ENCODE results near the gene POLD2. TPM values are rescaled to one million over a fixed set of nuclear protein-coding genes. Genes with fewer than 3 reads are reported as not detected.

POLD2 gene
- total RNA-seq, 1 donor from 2014 or later: 147 TPM

DNA sequence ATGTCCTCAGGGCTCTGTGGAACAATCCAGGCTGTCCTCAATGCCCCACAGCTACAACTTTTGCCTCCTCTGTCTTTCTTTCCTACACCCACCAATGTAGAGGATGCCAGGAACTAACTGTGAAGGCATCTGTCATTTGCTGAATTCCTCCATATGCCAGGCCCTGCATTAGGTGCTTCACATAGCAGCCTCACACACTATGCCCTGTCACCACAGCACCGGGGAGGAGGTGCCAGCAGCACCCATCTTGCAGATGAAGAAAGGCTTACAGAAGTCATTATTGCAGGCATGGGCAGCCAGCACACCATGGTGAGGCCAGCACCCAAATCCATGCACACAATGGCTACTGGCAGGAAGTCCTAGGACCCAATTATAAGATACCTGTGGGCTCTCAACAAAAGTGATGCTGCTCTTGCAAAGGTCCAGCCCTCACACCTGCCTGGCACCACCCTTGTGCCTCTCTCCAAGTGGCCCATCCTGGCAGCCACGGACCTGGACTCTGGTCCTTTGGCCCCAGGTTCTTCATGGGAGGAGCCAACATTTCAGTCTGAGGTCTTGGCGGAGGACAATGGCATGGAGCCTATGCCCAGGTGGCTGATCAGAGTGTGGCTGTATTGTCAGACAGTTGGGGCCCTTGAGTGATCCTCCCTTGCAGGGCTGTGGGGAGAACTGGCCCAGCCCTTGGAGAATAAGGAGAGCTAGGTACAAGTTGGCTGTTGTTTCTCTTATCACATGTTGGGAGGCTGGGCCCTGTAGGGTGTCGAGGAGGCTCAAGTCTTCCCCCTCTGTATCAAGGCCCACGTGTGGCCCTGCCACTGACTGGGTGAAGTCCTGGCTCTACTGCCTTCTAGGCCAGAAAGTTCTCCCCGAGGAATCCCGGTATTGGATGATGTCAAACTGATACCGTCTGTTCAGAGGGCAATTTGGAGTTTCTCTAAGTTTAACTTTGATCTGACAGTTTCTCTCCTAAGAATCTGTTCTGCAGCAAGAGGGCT, 32.1 kb upstream of the POLD2 start:
- TF ChIP-seq, protein P1, sequence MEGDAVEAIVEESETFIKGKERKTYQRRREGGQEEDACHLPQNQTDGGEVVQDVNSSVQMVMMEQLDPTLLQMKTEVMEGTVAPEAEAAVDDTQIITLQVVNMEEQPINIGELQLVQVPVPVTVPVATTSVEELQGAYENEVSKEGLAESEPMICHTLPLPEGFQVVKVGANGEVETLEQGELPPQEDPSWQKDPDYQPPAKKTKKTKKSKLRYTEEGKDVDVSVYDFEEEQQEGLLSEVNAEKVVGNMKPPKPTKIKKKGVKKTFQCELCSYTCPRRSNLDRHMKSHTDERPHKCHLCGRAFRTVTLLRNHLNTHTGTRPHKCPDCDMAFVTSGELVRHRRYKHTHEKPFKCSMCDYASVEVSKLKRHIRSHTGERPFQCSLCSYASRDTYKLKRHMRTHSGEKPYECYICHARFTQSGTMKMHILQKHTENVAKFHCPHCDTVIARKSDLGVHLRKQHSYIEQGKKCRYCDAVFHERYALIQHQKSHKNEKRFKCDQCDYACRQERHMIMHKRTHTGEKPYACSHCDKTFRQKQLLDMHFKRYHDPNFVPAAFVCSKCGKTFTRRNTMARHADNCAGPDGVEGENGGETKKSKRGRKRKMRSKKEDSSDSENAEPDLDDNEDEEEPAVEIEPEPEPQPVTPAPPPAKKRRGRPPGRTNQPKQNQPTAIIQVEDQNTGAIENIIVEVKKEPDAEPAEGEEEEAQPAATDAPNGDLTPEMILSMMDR (IDR thresholded peaks at IDR 0.05): no peak
- H3K4me3 Mint-ChIP-seq: no peak overlapping the region
- H3K36me3 Mint-ChIP-seq (ENCODE audit: low read depth): no peaks in the 10 kb centered on the region
- H3K9me3 Mint-ChIP-seq: no peaks in the 10 kb centered on the region
- ChIA-PET POLR2A (no interaction called here), CTCF (no interaction called here)
- no peak overlapping the region for H3K27ac Mint-ChIP-seq
- intact Hi-C loops (cut with micrococcal nuclease): no loop called here
- DNase-seq (peak; percentile 10), ATAC-seq (ENCODE audit: low read depth) (no peak)
- peaks cover 4% of the 10 kb centered on the region for H3K4me1 Mint-ChIP-seq
- no peaks in the 10 kb centered on the region for H3K27me3 Mint-ChIP-seq

DNA sequence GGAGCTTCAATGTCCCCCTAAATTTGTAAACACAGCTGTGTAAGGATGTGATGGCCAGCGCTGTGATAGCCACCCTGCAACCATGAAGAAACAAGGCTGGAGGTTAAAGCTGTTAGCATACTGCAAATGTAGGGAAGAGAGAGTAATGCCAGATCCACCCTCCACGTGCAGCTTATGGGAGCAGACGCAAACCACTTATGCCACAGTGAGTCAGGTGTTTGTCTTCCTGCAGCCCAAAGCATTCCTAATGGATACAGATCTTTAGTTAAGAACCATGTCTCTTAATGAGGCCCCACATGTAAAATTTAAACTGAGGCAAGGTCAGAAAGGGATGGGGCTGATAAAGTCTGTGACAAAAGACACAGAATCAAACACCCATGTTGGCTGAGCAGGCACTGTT, 31.4 kb upstream of the POLD2 start:
- TF ChIP-seq, protein P1 (IDR thresholded peaks at IDR 0.05): no peak
- H3K27ac Mint-ChIP-seq: no peak overlapping the region
- intact Hi-C loops (cut with micrococcal nuclease): no loop called here
- CTCF ChIA-PET: no interaction called here
- POLR2A ChIA-PET: no interaction called here
- DNase-seq: no peak
- no peak overlapping the region for H3K4me3 Mint-ChIP-seq
- peaks cover 8% of the 10 kb centered on the region for H3K4me1 Mint-ChIP-seq
- no peaks in the 10 kb centered on the region for H3K36me3 Mint-ChIP-seq (ENCODE audit: low read depth)
- H3K27me3 Mint-ChIP-seq: no peaks in the 10 kb centered on the region
- no peak for ATAC-seq (ENCODE audit: low read depth)
- H3K9me3 Mint-ChIP-seq: no peaks in the 10 kb centered on the region

DNA sequence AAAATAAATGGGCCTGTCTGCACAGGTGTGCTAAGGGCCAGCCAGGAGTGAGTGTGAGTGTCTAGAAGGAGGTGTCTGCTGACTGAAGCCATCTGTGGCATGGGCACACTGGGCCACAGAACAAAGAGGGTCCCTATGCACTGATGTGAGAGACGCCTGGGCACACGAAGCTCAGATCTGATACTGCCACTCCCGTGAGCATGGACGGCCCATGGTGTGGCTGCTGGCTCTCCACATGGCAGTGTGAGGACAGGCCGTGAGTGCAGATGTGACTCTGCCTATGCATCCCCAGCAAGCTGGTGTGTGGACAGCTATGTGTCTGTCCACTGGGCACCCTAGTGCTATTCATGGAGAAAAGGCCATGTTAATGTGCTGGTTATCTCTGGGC, 30.6 kb upstream of the POLD2 start:
- ChIA-PET CTCF (no interaction called here), POLR2A (no interaction called here)
- Mint-ChIP-seq H3K4me1 (peaks cover 8% of the 10 kb centered on the region), H3K9me3 (no peaks in the 10 kb centered on the region), H3K27me3 (no peaks in the 10 kb centered on the region), H3K27ac (no peak overlapping the region), H3K4me3 (no peak overlapping the region), H3K36me3 (ENCODE audit: low read depth) (no peaks in the 10 kb centered on the region)
- TF ChIP-seq, protein P1 (IDR thresholded peaks at IDR 0.05): no peak
- ATAC-seq (ENCODE audit: low read depth) (no peak), DNase-seq (peak; percentile 2)
- intact Hi-C loops (cut with micrococcal nuclease): no loop called here

DNA sequence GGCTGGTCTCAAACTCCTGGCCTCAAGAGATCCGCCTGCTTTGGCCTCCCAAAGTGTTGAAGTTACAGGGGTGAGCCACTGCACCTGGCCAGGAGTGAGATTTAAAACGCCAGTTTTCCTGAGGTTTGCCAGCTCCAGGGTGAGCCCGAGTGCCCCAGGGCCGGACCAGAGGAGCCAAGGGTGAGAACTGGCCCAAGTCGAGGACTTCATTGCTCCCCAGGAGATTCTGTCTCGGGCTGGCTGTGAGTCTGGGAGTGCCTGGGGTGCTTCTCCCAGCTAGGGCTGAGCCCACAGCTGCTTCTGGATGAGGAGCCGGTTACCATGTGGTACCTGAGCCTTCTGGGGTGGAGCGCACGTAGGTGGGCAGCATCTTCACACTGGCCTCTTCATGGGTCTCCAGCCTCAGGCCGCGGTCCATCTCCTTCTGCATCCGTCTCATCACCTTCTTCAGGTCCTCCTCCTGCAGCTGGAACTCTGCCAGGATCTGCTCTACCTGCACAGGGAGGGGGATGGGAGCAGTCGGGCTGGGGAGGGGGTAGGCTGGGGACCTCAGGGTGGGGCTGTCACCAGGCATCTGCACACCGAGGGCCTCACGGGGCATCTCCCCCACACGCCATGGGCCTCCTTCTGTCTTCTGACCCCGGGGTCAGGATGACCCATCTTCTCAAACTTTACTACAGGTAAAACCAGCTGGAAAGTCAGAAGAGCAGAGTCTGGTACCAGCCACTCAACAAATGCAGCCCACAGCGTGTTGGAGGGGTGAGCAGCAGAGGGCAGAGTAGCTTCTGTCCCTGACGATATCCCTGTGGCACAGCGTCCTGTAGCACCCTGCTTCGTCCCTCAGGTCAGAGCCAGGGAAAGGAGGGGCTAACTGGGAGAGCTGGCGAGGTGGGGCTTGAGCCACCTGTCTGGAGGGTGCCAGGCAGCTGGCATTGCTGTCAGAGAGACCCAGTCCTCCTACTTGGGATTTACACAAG, 29.9 kb upstream of the POLD2 start:
- ChIA-PET CTCF (no interaction called here), POLR2A (no interaction called here)
- peak; percentile 9 for DNase-seq
- H3K9me3 Mint-ChIP-seq: no peaks in the 10 kb centered on the region
- no peak overlapping the region for H3K4me3 Mint-ChIP-seq
- intact Hi-C loops (cut with micrococcal nuclease): no loop called here
- ATAC-seq (ENCODE audit: low read depth): no peak
- no peak overlapping the region for H3K27ac Mint-ChIP-seq
- no peaks in the 10 kb centered on the region for H3K36me3 Mint-ChIP-seq (ENCODE audit: low read depth)
- H3K4me1 Mint-ChIP-seq: peaks cover 8% of the 10 kb centered on the region
- no peaks in the 10 kb centered on the region for H3K27me3 Mint-ChIP-seq
- TF ChIP-seq, protein P1 (IDR thresholded peaks at IDR 0.05): no peak
